Activated effector memory CD4-positive, alpha-beta T cell treated with anti-CD3 and anti-CD28 coated beads, Interleukin-2, amount 50 U/mL, for 16 hours (primary cell): Measurements from ENCODE around the gene ATL2.
"Not testable (repeated sequence)": the region's sequence is repeated elsewhere in the genome, so short reads cannot be mapped to it uniquely, and the experiment has no call there.

Experiments
- DNase-seq: peaks from one replicate; pipeline ENCODE4 v3.0.0-alpha.2; 2020

Gene ATL2

DNA sequence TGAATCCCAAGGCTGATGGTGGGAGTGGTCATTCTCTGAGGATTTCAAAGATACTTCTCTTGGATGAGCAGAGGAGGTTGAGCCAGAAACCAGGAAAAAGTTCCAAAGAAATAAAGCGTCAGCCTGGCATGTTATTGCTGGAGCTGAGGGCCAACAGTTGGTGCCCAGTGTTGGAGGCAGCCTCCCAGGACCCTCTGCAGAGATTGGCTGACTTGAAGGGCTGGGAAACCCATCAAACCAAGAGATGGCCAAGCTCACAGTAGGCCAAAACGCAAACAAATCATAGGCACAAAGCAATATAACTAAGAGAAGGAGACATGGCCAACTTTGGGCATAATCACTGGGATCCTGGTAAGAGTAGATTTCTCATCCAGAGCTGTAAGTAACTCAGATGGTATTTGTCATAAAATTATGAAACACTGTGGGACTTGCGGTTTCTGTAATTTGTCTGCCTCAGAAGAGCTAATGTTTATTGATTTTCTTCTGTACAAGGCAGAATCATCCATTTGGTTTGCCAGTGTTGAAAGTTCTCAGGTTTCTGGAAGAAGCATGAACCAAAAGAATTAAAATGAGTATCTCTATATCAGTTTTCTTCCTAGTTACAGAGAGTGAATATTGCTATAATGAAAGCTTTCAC, 108.3 kb downstream of the ATL2 start:
- no peak for DNase-seq

DNA sequence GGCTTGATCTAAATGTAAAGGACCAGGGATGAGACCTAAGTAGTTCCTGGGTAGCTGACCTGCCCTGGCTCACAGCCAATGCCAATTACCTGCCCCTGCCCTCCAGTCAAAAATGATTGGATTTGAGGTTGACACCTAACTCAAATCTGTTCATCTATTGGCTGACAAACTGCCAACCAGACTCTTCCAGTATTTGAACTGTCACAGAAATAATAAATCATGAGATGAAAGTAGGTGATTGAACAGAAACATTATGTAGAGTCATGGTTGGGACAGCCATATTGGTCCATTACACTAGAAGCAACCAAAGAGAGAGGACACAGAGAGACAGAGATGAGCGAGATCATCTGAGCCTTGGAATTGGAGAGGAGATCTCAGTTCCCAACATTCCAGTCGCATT, 109.1 kb downstream of the ATL2 start:
- no peak for DNase-seq

DNA sequence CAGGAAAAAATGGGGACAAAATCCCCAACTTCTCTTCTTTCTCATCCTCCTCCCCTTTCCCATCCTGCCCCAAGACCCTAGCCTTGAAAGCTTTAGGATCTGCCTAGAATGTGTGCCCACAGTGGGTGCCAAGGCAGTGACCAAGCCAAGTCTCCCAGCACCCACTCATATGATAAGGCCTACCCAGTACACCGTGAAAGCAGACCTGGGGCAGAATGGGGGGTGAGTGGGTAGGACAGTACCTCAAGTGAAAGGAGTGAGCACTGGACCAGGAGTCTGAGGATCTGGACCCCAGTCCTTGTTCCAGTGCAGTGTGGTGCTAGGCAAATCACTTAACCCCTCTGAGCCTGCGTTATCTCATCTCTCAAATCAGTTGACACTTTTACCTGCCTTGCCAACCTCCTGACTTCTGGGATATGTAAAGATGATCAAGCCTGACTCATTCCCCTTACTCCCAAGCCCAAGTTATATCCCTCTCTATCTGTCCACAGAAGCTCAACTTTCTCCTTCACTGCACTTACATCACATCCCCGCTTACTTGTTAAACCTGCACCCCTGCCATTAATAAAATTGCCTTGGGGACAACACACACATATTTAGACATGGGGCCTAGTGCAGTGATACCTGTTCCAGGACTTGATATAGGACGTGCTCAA, 109.7 kb downstream of the ATL2 start:
- no peak for DNase-seq

GRCh38 chr2:38266382-38267061, 110.6 kb downstream of the ATL2 start:
- DNase-seq, result no peak

- DNase-seq, result no peak
Measured at GRCh38 chr2:38265461-38265860, 111.6 kb downstream of the ATL2 start.

DNA sequence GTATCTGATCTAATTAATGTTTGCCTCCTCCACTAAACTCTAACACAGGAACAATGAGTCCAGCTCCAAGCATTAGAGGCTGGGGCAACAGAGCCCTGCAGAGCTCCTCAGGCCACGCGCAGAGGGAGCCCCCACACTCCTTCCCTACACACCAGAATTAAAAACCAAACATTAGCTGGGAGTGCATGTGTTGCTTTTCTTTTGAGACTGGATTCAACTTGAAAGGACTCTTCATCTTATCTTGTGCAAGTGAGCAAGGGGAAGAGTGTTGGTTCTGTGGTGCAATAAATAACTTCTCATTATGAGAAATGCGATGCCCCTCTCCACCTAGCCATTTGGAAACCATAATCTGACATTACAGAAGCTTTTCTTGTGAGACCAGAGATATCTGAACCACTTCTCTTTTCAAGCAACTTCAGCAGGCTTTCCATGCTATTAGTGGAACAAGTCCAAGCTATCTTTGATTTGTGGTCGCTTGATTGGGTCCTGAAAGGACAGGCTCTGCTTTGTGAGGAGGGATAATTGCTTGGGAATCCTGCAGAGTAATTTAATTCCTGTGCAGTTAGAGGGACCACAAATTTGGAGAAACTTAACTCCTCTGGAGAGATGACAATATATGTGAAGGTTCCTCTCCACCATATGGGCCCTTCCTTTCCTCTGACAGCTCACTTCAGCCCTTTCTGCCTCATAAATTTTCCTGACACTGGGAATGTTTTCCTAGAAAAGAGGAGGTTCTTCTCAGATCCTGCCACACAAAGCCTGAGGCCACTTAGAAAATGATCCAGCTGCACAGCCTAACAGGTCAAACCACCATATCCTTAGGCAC, 112.5 kb downstream of the ATL2 start:
- no peak for DNase-seq

DNA sequence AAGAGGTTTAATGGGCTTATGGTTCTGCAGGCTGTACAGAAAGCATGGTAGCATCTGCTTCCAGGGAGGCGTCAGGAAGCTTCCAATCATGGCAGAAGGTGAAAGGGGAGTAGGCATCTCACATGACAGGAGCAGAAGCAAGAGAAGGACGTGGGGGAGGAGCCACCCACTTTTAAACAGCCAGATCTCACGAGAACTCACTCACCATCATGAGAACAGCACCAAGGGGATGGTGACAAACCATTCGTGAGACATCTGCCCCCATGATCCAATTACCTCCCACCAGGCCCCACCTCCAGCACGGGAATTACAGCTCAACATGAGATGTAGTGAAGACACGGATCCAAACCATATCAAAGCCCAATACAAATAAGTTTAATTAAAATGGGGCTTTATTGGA, 113.8 kb downstream of the ATL2 start:
- DNase-seq, result no peak

DNA sequence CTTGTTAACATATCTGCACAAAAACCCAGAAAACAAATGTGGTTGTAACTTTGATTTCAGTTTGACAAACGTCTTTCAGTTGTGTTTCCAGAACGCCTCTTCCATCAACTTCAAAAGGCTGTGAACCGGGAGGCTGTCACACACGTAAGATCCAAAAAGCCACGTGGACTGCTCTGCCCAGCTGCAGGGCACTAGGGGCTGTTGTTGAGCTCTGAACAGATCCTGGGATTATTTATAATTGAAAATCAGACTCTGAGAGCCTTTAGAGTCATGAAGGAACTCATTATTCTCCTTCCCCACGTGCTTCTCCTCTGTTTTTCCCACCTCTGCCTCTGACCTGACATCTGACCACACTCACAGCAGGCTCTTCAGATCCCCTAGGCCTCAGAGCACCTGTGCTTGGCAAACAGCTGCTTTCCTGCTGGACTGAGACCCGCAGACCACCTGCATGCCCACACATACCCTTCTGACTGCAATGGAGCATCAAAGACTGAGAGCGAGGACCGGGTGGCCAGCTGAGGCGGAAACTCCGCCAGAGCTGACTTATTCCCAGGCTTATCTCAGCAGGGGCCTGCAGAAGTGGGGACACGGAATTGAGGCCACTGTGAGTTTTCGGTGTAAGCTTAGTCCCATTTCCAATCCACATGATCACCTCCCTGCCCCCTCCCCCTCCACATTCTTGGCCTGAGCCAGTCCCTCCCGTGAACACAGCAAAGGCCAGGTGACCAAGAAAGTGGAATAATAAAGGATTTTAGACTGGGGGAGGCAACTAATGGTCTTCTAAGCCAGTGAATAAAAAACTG, 114.8 kb downstream of the ATL2 start:
- no peak for DNase-seq

DNA sequence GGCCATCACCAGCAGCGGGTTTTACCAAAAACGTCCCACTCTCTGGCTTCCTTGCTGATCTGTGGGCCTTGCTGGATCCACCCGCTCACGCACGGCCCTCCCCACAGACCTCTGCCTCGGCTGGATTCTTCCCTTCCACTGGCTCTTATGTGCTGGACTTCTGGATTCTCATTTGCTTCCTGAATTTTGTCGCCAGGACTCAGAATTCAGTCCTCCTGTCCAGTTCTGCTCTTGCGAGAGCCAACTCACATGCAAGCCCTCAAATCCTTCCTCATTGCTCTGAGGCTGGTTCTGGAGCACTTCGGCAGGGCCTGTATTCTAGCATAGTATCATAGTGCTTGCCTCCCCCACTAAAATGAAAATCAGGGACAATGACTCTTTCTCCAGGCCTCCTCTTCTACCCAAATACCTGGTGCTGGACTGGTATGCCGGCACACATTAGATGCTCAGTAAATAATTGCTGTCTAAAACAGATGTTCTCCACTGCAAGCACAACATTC, 115.5 kb downstream of the ATL2 start:
- DNase-seq, result no peak

DNA sequence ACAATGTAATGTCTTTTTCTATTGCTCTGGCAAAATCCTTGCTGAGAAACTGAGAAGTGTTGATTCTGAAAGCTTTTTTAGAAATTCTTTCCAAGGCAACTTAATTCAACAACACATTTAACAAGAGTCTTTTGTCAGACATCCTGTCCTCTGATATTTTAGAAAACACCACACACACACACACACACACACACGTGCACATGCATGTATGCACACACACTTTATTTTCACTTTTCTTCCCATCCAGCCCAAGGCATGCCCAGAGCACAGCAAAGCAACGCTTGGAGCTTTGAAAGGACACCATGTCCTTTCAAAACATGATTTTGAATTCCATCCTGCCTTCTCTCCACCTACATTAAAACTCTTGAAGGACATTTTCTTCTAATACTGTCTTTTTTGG, 116.1 kb downstream of the ATL2 start:
- DNase-seq, result no peak

DNA sequence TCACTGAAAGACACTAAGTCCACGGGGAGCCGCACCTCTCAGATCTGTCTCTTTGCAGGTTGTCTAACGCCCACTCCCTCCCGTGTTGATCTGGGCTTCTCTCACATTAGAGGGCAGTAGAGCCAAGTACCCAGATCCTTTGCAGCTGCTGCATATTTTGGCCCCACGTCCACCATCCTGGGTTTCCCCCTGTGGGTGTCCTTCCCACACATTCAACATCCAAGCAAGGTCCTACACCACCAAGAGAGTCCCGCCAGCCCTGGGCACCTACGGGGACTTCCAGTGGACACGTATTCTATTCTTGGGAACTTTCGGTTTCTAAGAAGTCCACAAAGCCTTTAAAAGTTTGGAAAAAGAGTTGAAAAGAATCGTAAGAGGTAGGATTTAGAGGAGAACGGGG, 116.6 kb downstream of the ATL2 start:
- DNase-seq, result no peak

DNA sequence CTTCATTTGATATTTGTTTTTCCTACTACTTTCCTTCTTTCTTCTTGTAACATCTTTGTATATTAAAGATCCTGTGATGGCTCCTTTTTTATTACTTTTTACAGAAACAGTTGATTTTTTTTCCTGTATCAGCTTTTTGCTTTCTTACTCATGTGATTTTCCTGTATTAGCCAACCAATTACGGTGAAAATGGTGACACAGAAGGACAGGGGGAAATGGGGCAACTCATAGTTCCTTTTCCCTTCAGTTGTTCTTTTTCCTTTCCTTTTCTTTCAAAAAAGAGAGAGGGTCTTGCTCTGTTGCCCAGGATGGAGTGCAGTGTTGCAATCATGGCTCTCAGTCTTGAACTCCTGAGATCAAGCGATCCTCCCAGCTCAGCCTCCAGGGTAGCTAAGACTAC, 117.8 kb downstream of the ATL2 start:
- no peak for DNase-seq

DNA sequence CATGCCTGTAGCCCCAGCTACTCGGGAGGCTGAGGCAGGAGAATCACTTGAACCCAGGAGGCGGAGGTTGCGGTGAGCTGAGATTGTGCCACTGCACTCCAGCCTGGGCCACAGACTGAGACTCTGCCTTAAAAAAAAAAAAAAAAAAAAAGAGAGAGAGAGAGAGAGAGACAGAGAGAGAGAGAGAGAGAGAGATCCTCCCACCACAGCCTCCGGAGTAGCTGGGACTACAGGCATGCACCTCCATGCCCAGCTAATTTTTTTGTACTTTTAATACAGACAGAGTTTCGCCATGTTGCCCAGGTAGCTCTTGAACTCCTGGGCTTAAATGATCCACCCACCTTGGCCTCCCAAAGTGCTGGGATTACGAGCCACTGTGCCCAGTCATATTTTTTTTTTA, 119.4 kb downstream of the ATL2 start:
- DNase-seq, result not testable (repeated sequence)

DNA sequence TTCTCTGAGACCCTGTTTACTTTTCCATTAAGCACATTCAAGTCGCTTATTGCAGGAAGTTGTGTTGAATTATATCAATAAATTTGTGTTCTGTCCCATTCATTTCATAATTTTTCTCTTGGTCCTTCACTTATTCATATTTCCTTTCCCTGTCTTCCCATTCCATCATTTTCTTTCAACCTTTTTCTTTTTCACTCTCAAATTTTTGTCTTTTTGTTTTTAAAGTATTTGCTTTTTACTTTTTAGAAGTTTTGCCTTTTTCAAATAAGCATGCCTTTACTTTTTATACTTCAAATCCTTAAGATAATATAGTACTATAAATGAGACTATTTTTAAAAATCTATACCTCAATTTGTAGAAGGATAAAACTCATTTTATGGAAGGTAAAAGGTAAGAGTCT, 120.5 kb downstream of the ATL2 start:
- DNase-seq, result no peak

DNA sequence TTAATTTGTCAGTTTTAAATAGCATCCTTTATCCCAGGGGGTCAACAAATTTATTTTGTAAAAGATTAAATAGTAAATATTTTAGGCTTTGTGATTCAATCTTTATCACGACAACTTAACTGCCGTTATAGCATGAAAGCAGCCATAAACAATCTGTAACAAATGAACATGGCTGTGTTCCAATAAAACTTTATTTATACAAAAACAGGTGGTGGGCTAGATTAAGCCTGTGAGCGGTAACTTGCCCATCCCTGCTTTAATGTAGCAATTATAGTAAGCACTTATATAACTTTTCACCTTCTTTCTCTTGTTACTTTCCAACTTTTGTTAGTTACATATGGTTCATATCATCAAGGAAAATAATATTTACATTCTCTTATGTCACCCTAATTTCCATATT, 121.9 kb downstream of the ATL2 start:
- no peak for DNase-seq

DNA sequence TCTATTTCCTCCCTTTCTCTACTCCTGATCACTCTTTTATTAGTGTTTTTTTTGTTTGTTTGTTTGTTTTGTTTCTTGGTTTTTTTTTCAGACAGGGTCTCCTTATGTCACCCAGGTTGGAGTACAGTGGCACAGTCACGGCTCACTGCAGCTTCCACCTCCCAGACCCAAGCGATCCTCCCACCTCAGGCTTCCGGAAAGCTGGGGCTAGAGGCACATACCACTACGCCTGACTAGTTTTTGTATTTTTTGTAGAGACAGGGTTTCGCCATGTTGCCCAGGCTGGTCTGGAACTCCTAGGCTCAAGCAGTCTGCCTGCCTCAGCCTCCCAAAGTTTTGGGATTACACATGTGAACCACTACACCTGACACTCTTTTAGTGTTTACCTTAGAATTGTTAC, 122.3 kb downstream of the ATL2 start:
- no peak for DNase-seq

GRCh38 chr2:38251940-38252339, 125.1 kb downstream of the ATL2 start:
- no peak for DNase-seq

GRCh38 chr2:38248707-38249106, 128.4 kb downstream of the ATL2 start:
- DNase-seq, result no peak

DNA sequence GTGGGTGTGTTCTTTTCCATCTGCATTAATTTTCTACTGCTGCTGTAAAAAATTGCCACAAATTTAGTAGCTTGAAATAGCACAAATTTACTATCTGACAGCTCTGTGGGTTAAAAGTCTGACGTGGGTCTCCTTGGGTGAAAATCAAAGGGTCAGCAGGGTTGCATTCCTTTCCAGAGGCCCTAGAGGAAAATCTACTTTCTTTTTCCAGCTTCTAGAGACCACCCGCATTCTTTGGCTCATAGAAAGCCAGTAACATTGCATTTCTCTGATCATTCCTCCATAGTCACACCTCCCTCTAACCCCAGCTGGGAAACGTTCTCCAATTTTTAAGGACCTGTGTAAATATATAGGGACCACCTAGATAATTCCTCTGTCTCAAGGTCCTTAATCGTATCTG, 128.8 kb downstream of the ATL2 start:
- no peak for DNase-seq

DNA sequence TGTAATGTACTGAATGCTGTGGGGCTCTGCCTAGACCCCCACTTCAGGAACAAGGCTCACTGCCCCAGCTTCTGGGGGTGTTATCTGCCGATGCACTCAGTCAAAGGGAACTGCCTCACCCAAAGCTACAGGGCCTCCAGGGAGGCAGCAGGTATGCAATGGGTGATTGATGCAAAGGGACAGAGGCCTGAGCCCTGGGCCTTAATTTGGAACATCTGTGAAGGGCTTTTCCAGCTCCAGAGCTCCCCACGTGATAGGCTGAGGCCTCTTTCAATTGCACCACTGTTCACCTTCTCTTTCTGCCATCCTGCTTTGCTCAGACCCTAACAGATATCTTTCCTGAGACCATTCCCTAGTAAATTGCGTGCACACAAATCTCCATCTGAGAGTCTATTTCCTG, 131.0 kb downstream of the ATL2 start:
- no peak for DNase-seq

GRCh38 chr2:38245114-38245641, 131.9 kb downstream of the ATL2 start:
- no peak for DNase-seq

DNA sequence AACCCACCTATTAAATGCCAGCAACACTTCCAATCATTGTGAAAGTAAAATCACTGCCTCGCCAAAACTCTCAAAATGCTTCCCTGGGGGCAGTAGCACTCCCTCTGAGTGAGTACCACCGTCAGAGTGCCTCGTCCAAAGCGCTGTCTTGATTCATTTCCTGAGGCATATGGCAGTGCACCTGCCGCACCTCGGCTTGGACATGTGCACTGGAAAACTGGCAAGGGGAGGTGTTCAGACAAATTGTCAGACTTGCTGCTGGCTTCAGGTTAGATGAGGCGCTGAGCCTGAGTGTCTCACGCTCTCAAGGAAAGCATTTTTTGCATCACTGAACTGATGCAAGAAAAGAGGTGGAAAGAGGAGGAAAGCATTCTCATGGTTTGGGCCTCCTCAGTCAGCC, 132.8 kb downstream of the ATL2 start:
- no peak for DNase-seq
